Motor neuron (in vitro differentiated cells): ENCODE results near the gene CEACAM1. TPM values are rescaled to one million over a fixed set of nuclear protein-coding genes. Genes with fewer than 3 reads are reported as not detected.
"Not testable (repeated sequence)": the region's sequence is repeated elsewhere in the genome, so short reads cannot be mapped to it uniquely, and the experiment has no call there.

Source experiments
- ATAC-seq, 8 experiments: fragments of 200-7000 bp; cut with Tn5 transposase; replicated peaks in 6 of 8; 2 replicates each; pipeline ENCODE4 v1.8.0; 2021; ENCODE audit warnings: mild to moderate bottlenecking in 8 of 8, moderate library complexity in 8 of 8
- H3K27ac ChIP-seq, 2 donors: fragments of 250-450 bp; sonication (Bioruptor Pico); 2 replicates each; pipeline ENCODE4 v1.9.0; 2021; ENCODE audit warnings: antibody characterized with exemption in 2 of 2, mild to moderate bottlenecking in 2 of 2, moderate library complexity in 1 of 2
- H3K4me1 ChIP-seq, 2 donors: fragments of 250-450 bp; sonication (Bioruptor Pico); replicated peaks in 1 of 2; 2 replicates each; pipeline ENCODE4 v1.6.1; 2021; ENCODE audit warnings: antibody characterized with exemption in 2 of 2, mild to moderate bottlenecking in 2 of 2, moderate library complexity in 1 of 2
- H3K4me3 ChIP-seq, 5 donors: fragments of 250-450 bp; sonication (Bioruptor Pico); 2 replicates each; pipeline ENCODE4 v1.9.0; 2021; ENCODE audit warnings: antibody characterized with exemption in 5 of 5, mild to moderate bottlenecking in 5 of 5, moderate library complexity in 4 of 5
- WGBS, 10 experiments: fragments of 450-650 bp; shearing (Covaris generic); methylation state at CpG; one replicate each; pipeline ENCODE4 v1.0.0; 2022; 5-methylcytosine and 5-hydroxymethylcytosine counted together
- in situ Hi-C, 9 experiments: fragments of 400-800 bp; cut with MboI; loops; one replicate each; pipeline ENCODE4 v1.15.0; 2021; ENCODE audit warnings: low sequenced_read_pairs in 9 of 9, low pct_unique_long_range_greater_than_20kb in 2 of 9; ENCODE audit not compliant: unreplicated experiment in 9 of 9
- total RNA-seq, 8 experiments: library from RNA; unstranded; fragments of 300-600 nt; gene quantifications; 2 replicates each; pipeline versions ENCODE4 v1.2.3 to v1.2.4, GENCODE V29; 2022

The CEACAM1 gene
- total RNA-seq, 8 experiments from 2014 or later, result 0.14 to 15.7 (median 1.3) TPM

DNA sequence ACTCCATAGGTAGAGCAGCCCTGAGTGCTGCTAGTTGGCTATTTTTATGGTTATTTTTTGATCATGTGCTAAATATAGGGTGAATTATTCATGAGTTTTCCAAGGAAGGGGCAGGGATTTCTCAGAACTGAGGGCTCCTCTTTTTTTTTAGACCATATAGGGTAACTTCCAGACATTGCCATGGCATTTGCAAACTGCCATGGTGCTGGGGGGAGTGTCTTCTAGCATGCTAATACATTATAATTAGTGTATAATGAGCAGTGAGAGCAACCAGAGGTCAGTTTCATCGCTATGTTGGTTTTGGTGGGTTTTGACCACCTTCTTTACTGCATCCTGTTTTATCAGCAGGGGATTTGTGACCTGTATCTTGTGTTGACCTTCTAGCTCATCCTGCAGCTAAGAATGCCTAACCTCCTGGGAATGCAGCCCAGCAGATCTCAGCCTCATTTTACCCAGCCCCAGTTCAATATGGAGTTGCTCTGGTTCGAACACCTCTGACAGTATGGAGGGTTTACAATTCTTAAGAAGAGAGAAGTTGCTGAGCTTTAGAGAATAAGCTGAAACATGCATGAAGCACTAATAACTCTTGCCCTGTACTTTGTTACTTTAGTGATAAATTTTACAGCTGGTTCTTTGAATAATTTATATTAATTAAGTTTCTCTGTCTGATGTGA is 31.7 kb downstream of the CEACAM1 start:
- 75 to 100% (median 88%) methylated on average over 1 to 2 of the region's 2 CpGs; no CpG with 5 or more reads in 4 of the 10 experiments for WGBS, 10 experiments
- H3K4me1 ChIP-seq, result peaks cover 4 to 16% of the 10 kb centered on the region in 2 donors
- no peak overlapping the region for H3K27ac ChIP-seq
- in situ Hi-C loops, result no loop called here
- ATAC-seq, result peak in 6 of 8 experiments; percentile 58 to 86 (median 77)
- H3K4me3 ChIP-seq, result peak overlapping the region in 1 of 5 donors; percentile 24

DNA sequence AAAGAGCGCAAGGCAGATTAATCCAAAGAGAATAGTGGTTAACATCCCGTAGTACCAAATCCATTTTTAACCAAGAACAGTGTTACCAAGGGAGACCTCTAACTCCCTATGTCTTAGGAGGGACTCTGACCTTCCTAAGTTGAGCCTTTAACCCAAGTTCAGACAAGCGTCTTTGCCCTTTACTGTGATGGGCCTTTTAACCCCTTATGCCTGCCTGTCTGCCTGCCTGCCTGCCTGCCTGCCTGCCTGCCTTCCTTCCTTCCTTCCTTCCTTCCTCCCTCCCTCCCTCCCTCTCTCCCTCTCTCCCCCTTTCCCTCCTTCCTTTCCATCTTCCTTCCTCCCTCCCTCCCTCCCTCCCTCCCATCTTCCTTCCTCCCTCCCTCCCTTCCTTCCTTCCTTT is 32.6 kb downstream of the CEACAM1 start:
- H3K4me3 ChIP-seq, result peak overlapping the region in 1 of 5 donors; percentile 21
- WGBS, 10 experiments, result 29 to 100% methylated on average over 1 to 2 of the region's 3 CpGs; no CpG with 5 or more reads in 8 of the 10 experiments
- in situ Hi-C loops, result no loop called here

DNA sequence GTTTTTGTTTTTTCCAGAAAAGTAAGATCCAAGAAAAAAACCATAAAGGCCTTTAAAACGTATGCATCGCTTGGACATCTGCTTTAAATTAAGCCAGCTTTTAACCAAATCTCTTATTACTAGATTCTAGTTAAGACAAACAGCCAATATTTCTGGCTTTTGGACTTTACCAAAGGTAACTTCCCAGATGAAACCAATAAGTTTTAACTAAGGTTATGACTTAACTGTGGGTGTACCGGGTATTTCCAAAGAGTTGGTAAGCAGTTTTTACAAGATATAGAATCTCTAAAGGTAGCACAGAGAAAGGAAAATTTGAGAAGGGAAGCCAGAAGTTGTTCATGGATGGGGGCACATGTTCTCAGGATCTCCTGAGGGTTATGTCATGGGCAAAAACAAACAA is 34.0 kb downstream of the CEACAM1 start:
- in situ Hi-C loops, result no loop called here
- Histone ChIP-seq H3K27ac (no peak overlapping the region), H3K4me3 (no peak overlapping the region), H3K4me1 (peaks cover 4 to 16% of the 10 kb centered on the region in 2 donors)
- WGBS, 10 experiments, result 19 to 100% (median 85%) methylated on average over 1 to 3 of the region's 3 CpGs
- ATAC-seq, result no peak

More for the DNA sequence above, 32.6 kb downstream of the CEACAM1 start:
- Histone ChIP-seq H3K27ac (no peak overlapping the region), H3K4me1 (peaks cover 4 to 16% of the 10 kb centered on the region in 2 donors)
- peak in 2 of 8 experiments; percentile 3 to 24 for ATAC-seq

DNA sequence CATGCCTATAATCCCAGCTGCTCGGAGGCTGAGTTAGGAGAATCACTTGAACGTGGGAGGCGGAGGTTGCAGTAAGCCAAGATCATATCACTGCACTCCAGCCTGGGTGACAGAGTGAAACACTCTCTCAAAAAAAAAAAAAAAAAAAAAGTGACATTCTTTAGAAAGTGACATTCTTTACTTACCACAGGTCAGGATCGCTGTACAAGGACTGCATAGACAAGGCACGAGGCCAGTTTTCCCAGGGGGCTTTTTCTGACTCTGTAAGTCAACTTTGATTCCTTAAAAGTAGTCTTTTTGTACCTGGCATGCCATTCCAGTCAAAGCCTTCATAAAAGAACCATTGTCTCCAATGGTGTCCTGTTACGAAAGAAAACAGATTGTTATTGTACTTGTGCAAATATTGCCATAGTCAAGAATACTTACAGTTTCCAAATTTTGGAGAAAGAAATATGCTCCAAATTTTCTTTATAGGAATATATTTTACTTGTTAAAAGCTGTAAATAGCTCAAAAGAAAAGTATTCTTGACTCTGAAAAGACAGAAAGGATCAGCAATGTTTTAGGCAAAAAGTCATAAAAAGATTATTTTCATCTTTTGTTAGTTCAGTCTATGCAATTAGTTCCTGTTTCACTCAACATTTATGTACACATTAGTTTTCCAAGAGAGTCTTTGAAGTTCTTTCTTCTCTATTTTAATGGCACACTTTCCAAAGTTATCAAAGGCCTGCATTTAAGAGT is 39.3 kb downstream of the CEACAM1 start:
- ATAC-seq, result no peak
- WGBS, 10 experiments, result 33 to 100% (median 76%) methylated on average over 1 to 6 of the region's 6 CpGs
- no peaks in the 10 kb centered on the region for H3K4me1 ChIP-seq
- in situ Hi-C loops, result no loop called here
- H3K27ac ChIP-seq, result no peak overlapping the region
- no peak overlapping the region for H3K4me3 ChIP-seq

DNA sequence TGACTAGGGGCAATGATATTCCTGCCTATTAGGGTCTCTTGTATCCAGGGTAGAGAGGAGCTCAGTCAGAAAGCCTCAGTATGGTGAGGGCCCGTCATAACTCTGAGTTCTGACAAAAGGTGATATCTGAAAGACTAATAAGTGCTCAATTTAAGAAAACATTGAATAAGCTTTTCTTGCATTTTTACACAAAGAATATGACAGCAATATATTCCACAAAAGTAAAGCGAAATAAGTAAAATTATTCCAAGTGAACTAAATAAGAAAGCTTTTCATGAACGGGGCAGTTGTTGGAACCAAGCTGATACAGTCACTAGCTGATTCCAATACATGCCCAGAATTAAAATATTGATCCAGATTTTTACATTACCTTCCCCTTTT is 40.5 kb downstream of the CEACAM1 start:
- no peak for ATAC-seq
- in situ Hi-C loops, result no loop called here
- no peak overlapping the region for H3K27ac ChIP-seq
- 15 to 100% (median 85%) methylated on average over 1 to 3 of the region's 3 CpGs; no CpG with 5 or more reads in 1 of the 10 experiments for WGBS, 10 experiments
- no peak overlapping the region for H3K4me3 ChIP-seq
- H3K4me1 ChIP-seq, result no peaks in the 10 kb centered on the region

DNA sequence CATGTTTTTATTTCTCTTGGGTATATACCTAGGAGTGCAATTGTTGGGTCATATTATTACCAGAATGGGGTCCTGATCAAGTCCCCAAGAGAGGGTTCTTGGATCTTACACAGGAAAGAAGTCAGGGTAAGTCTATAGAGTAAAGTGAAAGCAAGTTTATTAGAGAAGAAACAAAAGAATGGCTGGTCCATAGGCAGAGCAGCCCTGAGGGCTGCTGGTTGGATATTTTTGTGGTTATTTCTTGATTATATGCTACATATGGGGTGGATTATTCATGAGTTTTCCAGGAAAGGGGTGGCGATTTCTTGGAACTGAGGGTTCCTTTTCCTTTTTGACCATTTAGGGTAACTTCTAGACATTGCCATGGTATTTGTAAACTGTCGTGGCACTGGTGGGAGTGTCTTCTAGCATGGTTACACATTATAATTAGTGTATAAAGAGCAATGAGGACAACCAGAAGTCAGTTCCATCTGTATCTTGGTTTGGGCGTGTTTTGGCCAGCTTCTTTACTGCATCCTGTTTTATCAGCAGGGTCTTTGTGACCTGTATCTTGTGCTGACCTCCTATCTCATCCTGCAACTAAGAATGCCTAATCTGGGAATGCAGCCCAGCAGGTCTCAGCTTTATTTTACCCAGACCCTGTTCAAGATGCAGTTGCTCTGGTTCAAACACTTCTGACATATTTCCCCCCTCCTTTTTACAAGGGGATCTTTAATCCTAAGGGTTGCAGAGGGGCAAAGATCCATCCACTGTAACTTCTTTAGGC is 41.1 kb downstream of the CEACAM1 start:
- H3K4me3 ChIP-seq, result no peak overlapping the region
- in situ Hi-C loops, result no loop called here

DNA sequence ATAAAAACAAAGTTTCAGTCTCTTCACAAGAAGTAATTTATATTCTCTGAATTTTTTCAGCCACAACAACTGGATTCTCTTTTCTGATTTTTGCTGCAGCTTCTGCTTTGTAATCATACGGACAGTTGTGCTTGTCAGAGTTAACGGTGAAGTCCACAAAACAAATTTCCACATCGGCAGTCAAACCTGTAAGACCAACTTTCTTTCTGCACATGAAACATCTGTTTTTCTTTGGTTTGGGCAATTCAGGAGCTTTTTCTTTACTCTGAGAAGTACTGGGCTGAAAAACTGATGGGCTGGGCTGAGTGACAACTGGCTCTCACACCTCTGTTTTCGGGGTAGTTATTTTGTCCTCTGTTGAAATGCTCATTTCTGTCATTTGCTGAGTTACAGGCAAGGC is 43.2 kb downstream of the CEACAM1 start:
- H3K4me1 ChIP-seq, H3K27ac ChIP-seq, ATAC-seq, H3K4me3 ChIP-seq, in situ Hi-C loops: not testable (repeated sequence)
- 39 to 94% (median 82%) methylated on average over 2 to 4 of the region's 4 CpGs; no CpG with 5 or more reads in 1 of the 10 experiments for WGBS, 10 experiments

More for the DNA sequence above, 41.1 kb downstream of the CEACAM1 start:
- Histone ChIP-seq H3K27ac (no peak overlapping the region), H3K4me1 (no peaks in the 10 kb centered on the region)
- peak in 3 of 8 experiments; percentile 32 to 92 (median 90) for ATAC-seq
- 34 to 100% (median 73%) methylated on average over 1 to 3 of the region's 3 CpGs; no CpG with 5 or more reads in 3 of the 10 experiments for WGBS, 10 experiments

DNA sequence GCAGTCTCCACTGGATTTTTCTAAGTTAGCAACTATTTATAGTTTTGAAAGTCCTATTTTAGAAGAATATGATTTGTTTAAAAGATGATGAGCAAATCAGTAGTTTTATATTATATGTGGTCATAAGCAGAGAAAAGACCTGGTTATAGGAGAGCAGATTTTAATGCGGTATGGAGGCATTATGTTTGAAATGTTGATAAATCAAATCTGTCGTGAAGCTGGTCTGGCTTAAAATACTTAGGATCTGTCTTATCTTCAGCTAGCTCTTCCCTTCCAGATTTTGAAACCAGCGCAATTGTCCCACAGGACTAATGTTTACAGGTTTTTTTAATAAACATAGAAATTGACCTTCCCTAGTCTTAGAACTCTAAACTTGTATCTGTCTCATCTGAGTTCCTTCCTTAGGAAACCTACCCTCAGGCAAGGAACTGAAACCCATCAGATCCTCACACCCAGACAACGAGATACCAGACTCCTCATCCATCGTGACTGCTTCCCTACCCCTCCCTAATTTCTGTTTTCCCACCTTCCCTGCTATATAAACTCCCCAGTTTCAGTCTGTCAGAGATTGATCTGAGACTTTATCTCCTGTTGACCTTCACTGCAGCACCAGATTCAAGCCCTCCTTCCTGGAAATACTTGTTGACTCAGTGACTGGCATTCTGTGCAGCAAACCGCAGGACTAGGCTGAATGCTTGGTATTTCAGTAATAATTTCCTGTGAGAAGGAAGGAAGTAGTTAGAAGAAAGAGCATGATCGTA is 47.8 kb downstream of the CEACAM1 start:
- no peaks in the 10 kb centered on the region for H3K4me1 ChIP-seq
- no peak overlapping the region for H3K27ac ChIP-seq
- in situ Hi-C loops, result no loop called here
- ATAC-seq, result peak in 4 of 8 experiments; percentile 13 to 90 (median 62)
- H3K4me3 ChIP-seq, result no peak overlapping the region
- 18 to 88% (median 76%) methylated on average over 3 to 7 of the region's 7 CpGs for WGBS, 10 experiments

DNA sequence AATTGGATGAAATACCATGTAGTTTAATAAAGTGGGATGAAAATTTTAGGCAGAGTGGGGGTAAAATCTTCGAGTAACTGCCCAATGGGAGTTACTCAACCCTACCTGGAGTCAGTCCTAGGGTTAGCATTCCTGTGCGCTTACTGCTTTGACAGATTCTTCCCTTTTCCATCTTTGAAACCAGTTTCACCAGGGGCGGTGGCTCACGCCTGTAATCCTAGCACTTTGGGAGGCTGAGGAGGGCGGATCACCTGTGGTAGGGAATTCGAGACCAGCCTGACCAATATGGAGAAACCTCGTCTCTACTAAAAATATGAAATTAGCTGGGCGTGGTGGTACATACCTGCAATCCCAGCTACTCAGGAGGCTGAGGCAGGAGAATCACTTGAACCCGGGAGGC is 48.5 kb downstream of the CEACAM1 start:
- 63 to 100% (median 84%) methylated on average over 1 to 8 of the region's 9 CpGs for WGBS, 10 experiments
- no peak for ATAC-seq
- H3K4me1 ChIP-seq, result peaks cover under 1 to 6% of the 10 kb centered on the region in 2 donors
- H3K4me3 ChIP-seq, result no peak overlapping the region
- H3K27ac ChIP-seq, result no peak overlapping the region
- in situ Hi-C loops, result no loop called here

DNA sequence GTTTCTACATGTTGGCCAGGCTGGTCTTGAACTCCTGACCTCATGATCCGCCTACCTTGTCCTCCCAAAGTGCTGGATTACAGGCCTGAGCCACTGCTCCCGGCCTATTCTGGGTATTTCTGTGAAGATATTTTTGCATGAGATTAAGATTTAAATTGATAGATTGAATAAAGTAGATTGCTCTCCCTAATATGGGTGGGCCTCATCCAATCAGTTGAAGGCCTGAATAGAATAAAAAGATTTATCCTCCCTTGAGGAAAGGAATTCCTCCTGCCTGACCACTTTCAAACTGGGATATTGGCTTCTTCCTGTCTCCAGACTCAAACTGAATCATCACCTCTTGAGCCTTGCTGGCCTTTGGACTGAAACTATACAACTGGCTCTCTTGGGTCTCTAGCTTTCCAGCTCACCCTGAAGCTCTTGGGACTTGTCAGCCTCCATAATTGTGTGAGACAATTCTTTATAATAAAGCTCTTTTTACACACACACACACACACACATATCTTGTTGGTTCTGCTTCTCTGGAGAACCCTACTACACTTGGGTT is 49.4 kb downstream of the CEACAM1 start:
- in situ Hi-C loops, result no loop called here
- H3K27ac ChIP-seq, result no peak overlapping the region
- no peak overlapping the region for H3K4me3 ChIP-seq

DNA sequence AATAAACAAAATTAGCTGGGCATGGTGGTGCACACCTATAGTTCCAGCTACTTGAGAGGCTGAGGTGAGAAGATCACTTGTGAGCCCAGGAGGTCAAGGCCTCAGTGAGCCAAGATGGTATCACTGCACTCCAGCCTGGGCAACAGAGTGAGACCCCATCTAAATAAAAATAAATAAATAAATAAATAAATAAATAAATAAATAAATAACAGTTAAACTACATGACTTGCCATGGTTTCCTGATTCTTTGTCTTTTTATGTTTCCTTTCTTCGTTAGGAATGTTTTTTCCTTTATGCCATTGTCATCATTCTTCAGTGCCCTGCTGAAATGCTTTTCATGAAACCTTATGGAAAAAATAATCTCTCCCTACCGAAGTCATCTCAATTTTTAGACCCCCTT is 50.3 kb downstream of the CEACAM1 start:
- Histone ChIP-seq H3K4me1 (peaks cover 5 to 15% of the 10 kb centered on the region in 2 donors), H3K4me3 (no peak overlapping the region), H3K27ac (no peak overlapping the region)
- ATAC-seq, result no peak
- WGBS, 10 experiments, result 54 to 100% (median 98%) methylated on average over 1 to 2 of the region's 2 CpGs
- in situ Hi-C loops, result no loop called here

More for the DNA sequence above, 49.4 kb downstream of the CEACAM1 start:
- WGBS, 10 experiments, result 20 to 100% (median 85%) methylated on average over 1 to 2 of the region's 2 CpGs; no CpG with 5 or more reads in 3 of the 10 experiments
- H3K4me1 ChIP-seq, result peaks cover 5 to 15% of the 10 kb centered on the region in 2 donors
- ATAC-seq, result no peak

DNA sequence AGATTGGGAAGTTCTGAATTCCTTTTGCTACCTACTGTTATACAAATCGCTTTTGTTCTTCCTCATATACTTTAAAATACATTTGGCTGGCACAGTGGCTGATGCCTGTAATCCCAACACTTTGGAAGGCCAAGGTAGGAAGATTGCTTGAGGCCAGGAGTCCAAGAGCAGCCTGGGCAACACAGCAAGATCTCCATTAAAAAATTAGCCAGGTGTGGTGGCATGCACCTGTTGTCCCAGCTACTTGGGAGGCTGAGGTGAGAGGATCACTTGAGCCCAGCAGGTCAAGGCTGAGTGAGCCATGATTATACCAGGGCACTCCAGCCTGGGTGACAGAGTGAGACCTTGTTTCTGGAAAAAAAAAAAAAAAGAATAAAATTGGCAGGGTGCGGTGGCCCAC is 51.2 kb downstream of the CEACAM1 start:
- in situ Hi-C loops, result no loop called here
- Histone ChIP-seq H3K4me3 (no peak overlapping the region), H3K4me1 (peaks cover 5 to 15% of the 10 kb centered on the region in 2 donors), H3K27ac (no peak overlapping the region)
- WGBS, 10 experiments, result 27 to 100% (median 79%) methylated on average over 1 to 2 of the region's 2 CpGs; no CpG with 5 or more reads in 2 of the 10 experiments
- no peak for ATAC-seq
